ENCODE results near the gene TPM2.

DNA sequence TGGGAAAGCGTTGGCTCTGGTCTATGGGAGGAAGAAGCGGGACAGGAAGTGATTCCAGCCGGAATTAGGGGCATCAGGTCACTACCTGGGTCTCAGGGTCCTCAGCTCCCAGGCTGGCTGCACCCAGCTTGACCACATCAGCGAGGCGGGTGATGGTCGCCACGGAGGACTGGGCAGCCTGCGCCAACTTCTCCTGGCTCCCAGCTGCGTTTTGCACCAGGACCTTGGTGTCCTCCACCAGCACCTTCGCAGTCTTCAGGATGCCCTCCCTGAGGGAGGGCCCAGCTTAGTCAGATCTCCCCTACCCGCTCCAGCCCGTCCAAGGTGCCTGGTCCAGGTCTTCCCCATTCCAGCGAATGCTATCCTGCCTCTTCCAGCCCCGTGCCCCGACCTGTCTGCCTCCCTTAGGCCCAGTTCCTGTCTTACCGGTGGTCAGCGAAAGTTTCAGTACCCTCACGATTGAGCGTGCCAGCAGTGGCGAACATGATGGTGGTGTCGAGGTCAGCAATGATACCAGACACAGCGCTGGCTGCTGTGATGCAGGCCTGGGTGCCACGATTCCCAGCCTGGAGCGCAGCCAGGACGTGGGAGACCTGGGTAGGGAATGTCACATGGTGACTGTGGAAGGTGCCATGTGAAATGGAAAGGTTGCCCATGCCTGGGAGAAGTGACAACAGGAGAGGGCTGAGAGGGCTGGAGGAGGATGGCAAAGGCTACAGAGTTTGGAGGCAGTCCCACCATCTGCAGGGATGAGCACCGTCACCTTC is 14.4 kb upstream of the TPM2 start:
- TF ChIP-seq CTCF (conservative IDR thresholded peaks at IDR 0.05 in 1 of 2, IDR thresholded peaks at IDR 0.05 in 1 of 2; ENCODE audit: extremely low read depth in 1 of 2, insufficient read depth in 1 of 2, low read depth in 1 of 2, low read length in 2 of 2): no peak
- TF ChIP-seq EZH2 (IDR thresholded peaks at IDR 0.05; ENCODE audit: borderline replicate concordance, low read length): no peak
